SK-N-SH treated with all-trans-retinoic acid at 6 μM for 48 hours (cell line): ENCODE measurements around the gene RAVER2.
"Not testable (repeated sequence)": the region's sequence is repeated elsewhere in the genome, so short reads cannot be mapped to it uniquely, and the experiment has no call there.

Experiments
- ATAC-seq: fragments of 200-7000 bp; cut with Tn5 transposase; 3 replicates; pipeline ENCODE4 v1.9.1; 2020; ENCODE audit warnings: mild to moderate bottlenecking, moderate library complexity
- ARNTL ChIP-seq: fragments of 450-650 bp; formaldehyde crosslinking; IDR thresholded peaks from 2 replicates; pipeline ENCODE4 v1.5.0; 2020; ENCODE audit warnings: low read depth, mild to moderate bottlenecking, moderate library complexity, borderline replicate concordance
- BACH2 ChIP-seq: fragments of 250-450 bp; sonication (Bioruptor Pico); IDR thresholded peaks from 2 replicates; pipeline ENCODE4 v1.9.0; 2021; ENCODE audit warnings: mild to moderate bottlenecking, borderline replicate concordance
- CSDC2 ChIP-seq: fragments of 250-450 bp; sonication (Bioruptor Pico); IDR thresholded peaks from 2 replicates; pipeline ENCODE4 v1.5.0; 2020; ENCODE audit warnings: mild to moderate bottlenecking, moderate library complexity
- ESRRG ChIP-seq: fragments of 250-450 bp; sonication (Bioruptor Pico); IDR thresholded peaks from 2 replicates; pipeline ENCODE4 v1.6.1; 2021; ENCODE audit warnings: mild to moderate bottlenecking
- GLIS3 ChIP-seq: fragments of 250-450 bp; sonication (Bioruptor Pico); IDR thresholded peaks from 2 replicates; pipeline ENCODE4 v1.5.0; 2020; ENCODE audit warnings: mild to moderate bottlenecking, moderate library complexity
- ISL1 ChIP-seq: fragments of 250-450 bp; sonication (Bioruptor Pico); IDR thresholded peaks from 2 replicates; pipeline ENCODE4 v2.1.2; 2022; ENCODE audit warnings: mild to moderate bottlenecking, moderate library complexity
- OSR1 ChIP-seq: fragments of 250-450 bp; sonication (Bioruptor Pico); IDR thresholded peaks from 2 replicates; pipeline ENCODE4 v1.8.0; 2022; ENCODE audit warnings: moderate library complexity, mild to moderate bottlenecking, inconsistent platforms
- PPARA ChIP-seq: fragments of 250-450 bp; sonication (Bioruptor Pico); IDR thresholded peaks from 2 replicates; pipeline ENCODE4 v1.5.0; 2020; ENCODE audit warnings: mild to moderate bottlenecking, borderline replicate concordance
- RARB ChIP-seq: fragments of 250-450 bp; sonication (Bioruptor Pico); IDR thresholded peaks from 2 replicates; pipeline ENCODE4 v1.8.0; 2021; ENCODE audit warnings: mild to moderate bottlenecking, moderate library complexity
- SNAI2 ChIP-seq: fragments of 250-450 bp; sonication (Bioruptor Pico); IDR thresholded peaks from 2 replicates; pipeline ENCODE4 v1.5.0; 2020; ENCODE audit warnings: mild to moderate bottlenecking, moderate library complexity
- TCF4 ChIP-seq: fragments of 250-450 bp; sonication (Bioruptor Pico); IDR thresholded peaks from 2 replicates; pipeline ENCODE4 v1.8.0; 2021; ENCODE audit warnings: mild to moderate bottlenecking, moderate library complexity, borderline replicate concordance
- TOX ChIP-seq: fragments of 250-450 bp; sonication (Bioruptor Pico); IDR thresholded peaks from 2 replicates; pipeline ENCODE4 v1.8.0; 2021; ENCODE audit warnings: mild to moderate bottlenecking, moderate library complexity, borderline replicate concordance
- ZC3H10 ChIP-seq: fragments of 250-450 bp; sonication (Bioruptor Pico); IDR thresholded peaks from 2 replicates; pipeline ENCODE4 v1.5.1; 2021; ENCODE audit warnings: mild to moderate bottlenecking, moderate library complexity
- ZFP30 ChIP-seq: fragments of 450-650 bp; formaldehyde crosslinking; IDR thresholded peaks from 2 replicates; pipeline ENCODE4 v1.5.0; 2022; ENCODE audit warnings: mild to moderate bottlenecking, moderate library complexity
- ZNF565 ChIP-seq: fragments of 450-650 bp; formaldehyde crosslinking; conservative IDR thresholded peaks from 2 replicates; pipeline ENCODE4 v1.5.0; 2020; ENCODE audit warnings: low read depth, mild to moderate bottlenecking, moderate library complexity
- ZNF70 ChIP-seq: fragments of 450-650 bp; formaldehyde crosslinking; IDR thresholded peaks from 2 replicates; pipeline ENCODE4 v1.5.0; 2020; ENCODE audit warnings: mild to moderate bottlenecking, moderate library complexity
- ZNF8 ChIP-seq: fragments of 450-650 bp; formaldehyde crosslinking; IDR thresholded peaks from 2 replicates; pipeline ENCODE4 v1.5.0; 2020; ENCODE audit warnings: mild to moderate bottlenecking, moderate library complexity
- TF ChIP-seq, protein P1 (sequence below): fragments of 250-450 bp; sonication (Bioruptor Pico); IDR thresholded peaks from 2 replicates; pipeline ENCODE4 v1.5.1; 2021; ENCODE audit warnings: mild to moderate bottlenecking, moderate library complexity
- TF ChIP-seq, protein P2 (sequence below): fragments of 250-450 bp; sonication (Bioruptor Pico); IDR thresholded peaks from 2 replicates; pipeline ENCODE4 v1.8.0; 2020; ENCODE audit warnings: mild to moderate bottlenecking, moderate library complexity, borderline replicate concordance
- TF ChIP-seq, protein P3 (sequence below): fragments of 250-450 bp; sonication (Bioruptor Pico); IDR thresholded peaks from 2 replicates; pipeline ENCODE4 v1.5.0; 2020; ENCODE audit warnings: mild to moderate bottlenecking, moderate library complexity
- TF ChIP-seq, protein P4 (sequence below): fragments of 250-450 bp; sonication (Bioruptor Pico); IDR thresholded peaks from 2 replicates; pipeline ENCODE4 v1.5.1; 2020; ENCODE audit warnings: low read depth, mild to moderate bottlenecking, moderate library complexity

The RAVER2 gene

DNA sequence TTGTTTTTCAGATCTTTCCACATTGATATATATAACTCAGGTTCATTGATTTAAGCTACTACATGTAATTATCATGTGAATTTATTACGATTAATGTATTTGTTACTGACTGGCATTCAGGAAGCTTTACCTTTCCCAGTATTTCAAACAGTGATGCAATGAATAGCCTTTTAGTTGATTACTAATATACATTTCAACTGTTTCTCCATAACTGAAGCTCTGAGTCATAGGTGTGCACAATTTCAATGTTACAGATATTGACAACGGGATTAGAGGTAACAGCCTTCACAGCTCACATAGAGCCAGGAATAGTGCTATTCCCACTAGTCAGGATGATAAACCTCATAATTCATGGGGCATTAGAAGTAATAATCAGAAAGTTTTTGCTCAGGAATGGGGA is 25.1 kb downstream of the RAVER2 start:
- ATAC-seq: no peak

DNA sequence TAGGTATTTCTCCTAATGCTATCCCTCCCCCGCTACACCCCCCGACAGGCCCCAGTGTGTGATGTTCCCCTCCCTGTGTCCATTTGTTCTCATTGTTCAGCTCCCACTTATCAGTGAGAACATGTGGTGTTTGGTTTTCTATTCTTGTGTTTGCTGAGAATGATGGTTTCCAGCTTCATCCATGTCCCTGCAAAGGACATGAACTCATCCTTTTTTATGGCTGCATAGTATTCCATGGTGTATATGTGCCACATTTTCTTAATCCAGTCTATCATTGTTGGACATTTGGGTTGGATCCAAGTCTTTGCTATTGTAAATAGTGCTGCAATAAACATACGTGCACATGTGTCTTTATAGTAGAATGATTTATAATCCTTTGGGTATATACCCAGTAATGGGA is 28.4 kb downstream of the RAVER2 start:
- ATAC-seq: not testable (repeated sequence)

More for the DNA sequence above, 25.1 kb downstream of the RAVER2 start:
- TF ChIP-seq ZNF70: no peak
- no peak for TF ChIP-seq GLIS3 (CRISPR knock-in tag)
- TF ChIP-seq ARNTL: no peak
- TF ChIP-seq ZNF565 (CRISPR knock-in tag): no peak
- TF ChIP-seq TOX (CRISPR knock-in tag): no peak
- no peak for TF ChIP-seq ISL1
- TF ChIP-seq BACH2 (CRISPR knock-in tag): no peak

DNA sequence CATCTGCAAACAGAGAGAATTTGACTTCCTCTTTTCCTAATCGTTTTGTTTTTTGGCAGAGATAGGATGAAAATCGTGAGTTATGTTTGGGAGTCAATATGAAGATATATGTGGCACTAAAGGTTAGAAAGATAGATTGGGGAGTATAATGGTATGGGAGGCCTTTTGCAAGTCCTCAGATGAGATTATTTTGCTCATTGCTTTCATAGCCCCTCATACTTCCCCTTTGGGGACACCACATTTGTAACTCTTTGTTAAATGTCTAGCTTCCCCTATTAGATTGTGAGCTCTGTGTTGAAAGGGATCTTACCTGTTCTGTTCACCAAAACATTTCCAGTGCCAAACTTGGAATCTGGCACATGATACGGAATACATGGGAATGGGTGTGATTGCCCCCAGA is 30.2 kb downstream of the RAVER2 start:
- ATAC-seq: no peak
- no peak for TF ChIP-seq OSR1 (CRISPR knock-in tag)
- TF ChIP-seq TOX (CRISPR knock-in tag): no peak
- TF ChIP-seq ZC3H10: no peak
- TF ChIP-seq ZNF70: no peak
- TF ChIP-seq, protein P1, sequence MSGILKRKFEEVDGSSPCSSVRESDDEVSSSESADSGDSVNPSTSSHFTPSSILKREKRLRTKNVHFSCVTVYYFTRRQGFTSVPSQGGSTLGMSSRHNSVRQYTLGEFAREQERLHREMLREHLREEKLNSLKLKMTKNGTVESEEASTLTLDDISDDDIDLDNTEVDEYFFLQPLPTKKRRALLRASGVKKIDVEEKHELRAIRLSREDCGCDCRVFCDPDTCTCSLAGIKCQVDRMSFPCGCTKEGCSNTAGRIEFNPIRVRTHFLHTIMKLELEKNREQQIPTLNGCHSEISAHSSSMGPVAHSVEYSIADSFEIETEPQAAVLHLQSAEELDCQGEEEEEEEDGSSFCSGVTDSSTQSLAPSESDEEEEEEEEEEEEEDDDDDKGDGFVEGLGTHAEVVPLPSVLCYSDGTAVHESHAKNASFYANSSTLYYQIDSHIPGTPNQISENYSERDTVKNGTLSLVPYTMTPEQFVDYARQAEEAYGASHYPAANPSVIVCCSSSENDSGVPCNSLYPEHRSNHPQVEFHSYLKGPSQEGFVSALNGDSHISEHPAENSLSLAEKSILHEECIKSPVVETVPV (CRISPR knock-in tag): no peak

DNA sequence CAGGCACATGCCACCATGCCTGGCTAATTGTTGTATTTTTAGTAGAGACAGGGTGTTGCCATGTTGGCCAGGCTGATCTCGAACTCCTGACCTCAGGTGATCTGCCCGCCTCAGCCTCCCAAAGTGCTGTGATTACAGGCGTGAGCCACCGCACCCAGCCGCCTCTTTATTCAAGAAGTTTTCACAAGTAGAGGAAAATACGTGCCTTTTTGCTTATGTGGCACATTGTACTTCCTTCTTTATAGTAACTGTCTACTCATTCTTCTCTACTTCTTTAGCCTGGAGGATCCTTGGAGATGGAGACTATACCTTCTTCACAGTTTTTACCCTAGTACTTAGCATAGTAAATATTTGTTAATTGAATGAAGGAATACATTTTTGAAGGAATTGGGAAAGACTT is 37.2 kb downstream of the RAVER2 start:
- ATAC-seq: not testable (repeated sequence)

DNA sequence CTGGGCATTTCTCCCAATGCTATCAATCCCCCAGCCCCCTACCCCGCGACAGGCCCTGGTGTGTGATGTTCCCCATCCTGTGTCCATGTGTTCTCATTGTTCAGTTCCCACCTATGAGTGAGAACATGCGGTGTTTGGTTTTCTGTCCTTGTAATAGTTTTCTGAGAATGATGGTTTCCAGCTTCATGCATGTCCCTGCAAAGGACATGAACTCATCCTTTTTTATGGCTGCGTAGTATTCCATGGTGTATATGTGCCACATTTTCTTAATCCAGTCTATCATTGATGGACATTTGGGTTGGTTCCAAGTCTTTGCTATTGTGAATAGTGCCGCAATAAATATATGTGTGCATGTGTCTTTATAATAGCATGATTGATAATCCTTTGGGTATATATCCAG is 38.0 kb downstream of the RAVER2 start:
- ATAC-seq: not testable (repeated sequence)

DNA sequence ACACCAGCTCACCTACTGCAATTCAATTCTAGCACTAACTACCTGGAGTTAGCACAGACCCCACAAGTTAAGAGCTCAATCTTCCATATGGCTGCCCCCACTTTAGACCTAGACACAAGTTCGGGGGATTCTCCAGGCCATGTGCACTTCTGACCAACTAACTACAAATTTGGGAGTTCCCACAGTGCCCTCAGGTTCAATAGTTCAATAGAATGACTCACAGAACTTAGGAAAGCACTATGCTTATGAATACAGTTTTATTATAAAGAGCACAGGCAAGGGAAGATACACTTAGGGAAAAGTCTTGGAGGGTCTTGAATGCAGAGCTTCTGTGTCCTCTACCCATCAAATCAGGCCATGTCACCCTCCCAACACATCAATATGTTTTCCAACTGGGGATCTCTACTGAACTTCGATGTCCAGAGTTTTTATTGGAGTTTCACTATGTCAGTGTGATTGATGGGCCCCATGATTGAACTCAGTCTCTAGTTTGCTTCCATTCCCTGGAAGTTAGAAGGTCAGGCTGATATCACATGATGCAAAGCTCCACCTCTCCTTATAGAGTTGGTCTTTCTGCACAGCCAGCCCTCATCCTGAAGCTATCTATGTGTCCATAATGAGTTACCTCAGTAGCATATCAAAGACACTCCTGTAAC is 46.1 kb downstream of the RAVER2 start:
- no peak for ATAC-seq
- TF ChIP-seq PPARA (CRISPR knock-in tag): no peak
- TF ChIP-seq BACH2 (CRISPR knock-in tag): no peak
- no peak for TF ChIP-seq ZFP30 (CRISPR knock-in tag)
- TF ChIP-seq, protein P2, sequence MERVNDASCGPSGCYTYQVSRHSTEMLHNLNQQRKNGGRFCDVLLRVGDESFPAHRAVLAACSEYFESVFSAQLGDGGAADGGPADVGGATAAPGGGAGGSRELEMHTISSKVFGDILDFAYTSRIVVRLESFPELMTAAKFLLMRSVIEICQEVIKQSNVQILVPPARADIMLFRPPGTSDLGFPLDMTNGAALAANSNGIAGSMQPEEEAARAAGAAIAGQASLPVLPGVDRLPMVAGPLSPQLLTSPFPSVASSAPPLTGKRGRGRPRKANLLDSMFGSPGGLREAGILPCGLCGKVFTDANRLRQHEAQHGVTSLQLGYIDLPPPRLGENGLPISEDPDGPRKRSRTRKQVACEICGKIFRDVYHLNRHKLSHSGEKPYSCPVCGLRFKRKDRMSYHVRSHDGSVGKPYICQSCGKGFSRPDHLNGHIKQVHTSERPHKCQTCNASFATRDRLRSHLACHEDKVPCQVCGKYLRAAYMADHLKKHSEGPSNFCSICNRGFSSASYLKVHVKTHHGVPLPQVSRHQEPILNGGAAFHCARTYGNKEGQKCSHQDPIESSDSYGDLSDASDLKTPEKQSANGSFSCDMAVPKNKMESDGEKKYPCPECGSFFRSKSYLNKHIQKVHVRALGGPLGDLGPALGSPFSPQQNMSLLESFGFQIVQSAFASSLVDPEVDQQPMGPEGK (CRISPR knock-in tag): no peak
- TF ChIP-seq, protein P3, sequence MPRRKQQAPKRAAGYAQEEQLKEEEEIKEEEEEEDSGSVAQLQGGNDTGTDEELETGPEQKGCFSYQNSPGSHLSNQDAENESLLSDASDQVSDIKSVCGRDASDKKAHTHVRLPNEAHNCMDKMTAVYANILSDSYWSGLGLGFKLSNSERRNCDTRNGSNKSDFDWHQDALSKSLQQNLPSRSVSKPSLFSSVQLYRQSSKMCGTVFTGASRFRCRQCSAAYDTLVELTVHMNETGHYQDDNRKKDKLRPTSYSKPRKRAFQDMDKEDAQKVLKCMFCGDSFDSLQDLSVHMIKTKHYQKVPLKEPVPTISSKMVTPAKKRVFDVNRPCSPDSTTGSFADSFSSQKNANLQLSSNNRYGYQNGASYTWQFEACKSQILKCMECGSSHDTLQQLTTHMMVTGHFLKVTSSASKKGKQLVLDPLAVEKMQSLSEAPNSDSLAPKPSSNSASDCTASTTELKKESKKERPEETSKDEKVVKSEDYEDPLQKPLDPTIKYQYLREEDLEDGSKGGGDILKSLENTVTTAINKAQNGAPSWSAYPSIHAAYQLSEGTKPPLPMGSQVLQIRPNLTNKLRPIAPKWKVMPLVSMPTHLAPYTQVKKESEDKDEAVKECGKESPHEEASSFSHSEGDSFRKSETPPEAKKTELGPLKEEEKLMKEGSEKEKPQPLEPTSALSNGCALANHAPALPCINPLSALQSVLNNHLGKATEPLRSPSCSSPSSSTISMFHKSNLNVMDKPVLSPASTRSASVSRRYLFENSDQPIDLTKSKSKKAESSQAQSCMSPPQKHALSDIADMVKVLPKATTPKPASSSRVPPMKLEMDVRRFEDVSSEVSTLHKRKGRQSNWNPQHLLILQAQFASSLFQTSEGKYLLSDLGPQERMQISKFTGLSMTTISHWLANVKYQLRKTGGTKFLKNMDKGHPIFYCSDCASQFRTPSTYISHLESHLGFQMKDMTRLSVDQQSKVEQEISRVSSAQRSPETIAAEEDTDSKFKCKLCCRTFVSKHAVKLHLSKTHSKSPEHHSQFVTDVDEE (CRISPR knock-in tag): no peak
- no peak for TF ChIP-seq TOX (CRISPR knock-in tag)
- TF ChIP-seq, protein P4, sequence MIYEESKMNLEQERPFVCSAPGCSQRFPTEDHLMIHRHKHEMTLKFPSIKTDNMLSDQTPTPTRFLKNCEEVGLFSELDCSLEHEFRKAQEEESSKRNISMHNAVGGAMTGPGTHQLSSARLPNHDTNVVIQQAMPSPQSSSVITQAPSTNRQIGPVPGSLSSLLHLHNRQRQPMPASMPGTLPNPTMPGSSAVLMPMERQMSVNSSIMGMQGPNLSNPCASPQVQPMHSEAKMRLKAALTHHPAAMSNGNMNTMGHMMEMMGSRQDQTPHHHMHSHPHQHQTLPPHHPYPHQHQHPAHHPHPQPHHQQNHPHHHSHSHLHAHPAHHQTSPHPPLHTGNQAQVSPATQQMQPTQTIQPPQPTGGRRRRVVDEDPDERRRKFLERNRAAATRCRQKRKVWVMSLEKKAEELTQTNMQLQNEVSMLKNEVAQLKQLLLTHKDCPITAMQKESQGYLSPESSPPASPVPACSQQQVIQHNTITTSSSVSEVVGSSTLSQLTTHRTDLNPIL (CRISPR knock-in tag): no peak
- no peak for TF ChIP-seq ZNF70
- no peak for TF ChIP-seq ZNF565 (CRISPR knock-in tag)
- TF ChIP-seq TCF4 (CRISPR knock-in tag): no peak
- no peak for TF ChIP-seq SNAI2 (CRISPR knock-in tag)
- TF ChIP-seq, protein P1 (CRISPR knock-in tag): no peak
- TF ChIP-seq CSDC2 (CRISPR knock-in tag): no peak
- no peak for TF ChIP-seq ESRRG
- no peak for TF ChIP-seq ZNF8 (CRISPR knock-in tag)
- no peak for TF ChIP-seq ARNTL
- no peak for TF ChIP-seq RARB (CRISPR knock-in tag)
- TF ChIP-seq GLIS3 (CRISPR knock-in tag): no peak
